HG03571 (cell line): Measurements from ENCODE around the gene C5orf46.

Experiments used
- ATAC-seq: cut with Tn5 transposase; IDR thresholded peaks from one replicate; pipeline ENCODE4 v1.9.1; 2021; ENCODE audit not compliant: unreplicated experiment

The C5orf46 gene

GRCh38 chr5:147859962-147860640 is 46.2 kb downstream of the C5orf46 start:
- no peak for ATAC-seq

GRCh38 chr5:147858565-147858964 is 47.8 kb downstream of the C5orf46 start:
- ATAC-seq, result no peak

GRCh38 chr5:147857302-147858129 is 48.8 kb downstream of the C5orf46 start:
- peak; percentile 64 for ATAC-seq

- ATAC-seq, result no peak
Observed at GRCh38 chr5:147856801-147857200, 49.5 kb downstream of the C5orf46 start.

GRCh38 chr5:147855774-147856069 is 50.6 kb downstream of the C5orf46 start:
- no peak for ATAC-seq

GRCh38 chr5:147854894-147855773 is 51.2 kb downstream of the C5orf46 start:
- no peak for ATAC-seq

- ATAC-seq, result no peak
Observed at GRCh38 chr5:147854331-147854730, 52.0 kb downstream of the C5orf46 start.

GRCh38 chr5:147853372-147853987 is 52.9 kb downstream of the C5orf46 start:
- no peak for ATAC-seq

- no peak for ATAC-seq
Observed at GRCh38 chr5:147852365-147852764, 54.0 kb downstream of the C5orf46 start.

- ATAC-seq, result no peak
Observed at GRCh38 chr5:147851578-147851977, 54.8 kb downstream of the C5orf46 start.

- ATAC-seq, result no peak
Observed at GRCh38 chr5:147849226-147849625, 57.1 kb downstream of the C5orf46 start.

GRCh38 chr5:147845618-147846017 is 60.7 kb downstream of the C5orf46 start:
- no peak for ATAC-seq

- no peak for ATAC-seq
Observed at GRCh38 chr5:147844846-147845245, 61.5 kb downstream of the C5orf46 start.

GRCh38 chr5:147842869-147843268 is 63.5 kb downstream of the C5orf46 start:
- ATAC-seq, result no peak
